Ishikawa (cell line): Measurements from ENCODE around the gene PLA2R1.

Experiments used
- CEBPB ChIP-seq: IDR thresholded peaks from 2 replicates; pipeline ENCODE4 v1.6.1; 2012
- CREB1 ChIP-seq: IDR thresholded peaks from 2 replicates; pipeline ENCODE4 v1.6.1; 2012; ENCODE audit warnings: low read depth
- EGR1 ChIP-seq: IDR thresholded peaks from 2 replicates; pipeline ENCODE4 v1.6.1; 2012
- EP300 ChIP-seq: IDR thresholded peaks from 2 replicates; pipeline ENCODE4 v1.6.1; 2012; ENCODE audit warnings: borderline replicate concordance
- FOXM1 ChIP-seq: IDR thresholded peaks from 2 replicates; pipeline ENCODE4 v1.6.1; 2012; ENCODE audit warnings: low read depth, borderline replicate concordance
- NFIC ChIP-seq: IDR thresholded peaks from 2 replicates; pipeline ENCODE4 v1.6.1; 2012
- RAD21 ChIP-seq: IDR thresholded peaks from 2 replicates; pipeline ENCODE4 v1.6.1; 2012; ENCODE audit warnings: low read depth
- TAF1 ChIP-seq: IDR thresholded peaks from 2 replicates; pipeline ENCODE4 v1.6.1; 2012; ENCODE audit warnings: low read depth, mild to moderate bottlenecking
- TCF12 ChIP-seq: IDR thresholded peaks from 2 replicates; pipeline ENCODE4 v1.6.1; 2012; ENCODE audit warnings: low read depth
- TEAD4 ChIP-seq: IDR thresholded peaks from 2 replicates; pipeline ENCODE4 v1.6.1; 2012
- YY1 ChIP-seq: IDR thresholded peaks from 2 replicates; pipeline ENCODE4 v1.6.1; 2012; ENCODE audit warnings: low read depth
- ZBTB7A ChIP-seq: IDR thresholded peaks from 2 replicates; pipeline ENCODE4 v1.6.1; 2012; ENCODE audit warnings: low read depth
- TF ChIP-seq, protein P1 (sequence below): IDR thresholded peaks from 2 replicates; pipeline ENCODE4 v1.6.1; 2012
- TF ChIP-seq, protein P2 (sequence below): IDR thresholded peaks from 2 replicates; pipeline ENCODE4 v1.6.1; 2012
- TF ChIP-seq, protein P3 (sequence below): IDR thresholded peaks from 2 replicates; pipeline ENCODE4 v1.6.1; 2012; ENCODE audit warnings: low read depth, mild to moderate bottlenecking

Gene PLA2R1

DNA sequence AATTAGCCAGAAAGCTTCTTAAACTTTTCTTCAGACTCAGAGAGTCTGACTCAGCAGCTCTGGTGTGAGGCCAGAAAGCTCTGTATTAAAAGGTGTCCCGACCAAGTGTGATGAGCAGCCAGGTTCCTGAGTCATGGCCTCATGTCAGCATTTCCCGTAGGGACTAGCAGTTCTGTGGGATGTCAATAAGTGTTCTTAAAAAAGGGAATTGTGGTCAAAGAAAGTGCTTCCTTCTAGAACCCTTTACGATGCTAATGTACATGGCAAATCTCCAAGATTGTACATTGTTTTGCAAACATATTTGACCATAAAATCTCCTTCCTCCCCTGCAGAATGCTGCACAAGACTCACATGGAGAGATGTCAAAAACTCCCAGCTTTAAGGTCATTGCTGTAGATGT lies 80.1 kb downstream of the PLA2R1 start:
- no peak for TF ChIP-seq YY1
- TF ChIP-seq NFIC: no peak
- TF ChIP-seq CREB1: no peak
- no peak for TF ChIP-seq CEBPB
- no peak for TF ChIP-seq TEAD4
- TF ChIP-seq, protein P1, sequence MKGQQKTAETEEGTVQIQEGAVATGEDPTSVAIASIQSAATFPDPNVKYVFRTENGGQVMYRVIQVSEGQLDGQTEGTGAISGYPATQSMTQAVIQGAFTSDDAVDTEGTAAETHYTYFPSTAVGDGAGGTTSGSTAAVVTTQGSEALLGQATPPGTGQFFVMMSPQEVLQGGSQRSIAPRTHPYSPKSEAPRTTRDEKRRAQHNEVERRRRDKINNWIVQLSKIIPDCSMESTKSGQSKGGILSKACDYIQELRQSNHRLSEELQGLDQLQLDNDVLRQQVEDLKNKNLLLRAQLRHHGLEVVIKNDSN: no peak
- TF ChIP-seq TCF12: no peak
- TF ChIP-seq RAD21: no peak
- TF ChIP-seq, protein P2, sequence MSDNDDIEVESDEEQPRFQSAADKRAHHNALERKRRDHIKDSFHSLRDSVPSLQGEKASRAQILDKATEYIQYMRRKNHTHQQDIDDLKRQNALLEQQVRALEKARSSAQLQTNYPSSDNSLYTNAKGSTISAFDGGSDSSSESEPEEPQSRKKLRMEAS: no peak
- TF ChIP-seq EGR1: no peak
- TF ChIP-seq FOXM1: no peak
- no peak for TF ChIP-seq EP300
- TF ChIP-seq, protein P3, sequence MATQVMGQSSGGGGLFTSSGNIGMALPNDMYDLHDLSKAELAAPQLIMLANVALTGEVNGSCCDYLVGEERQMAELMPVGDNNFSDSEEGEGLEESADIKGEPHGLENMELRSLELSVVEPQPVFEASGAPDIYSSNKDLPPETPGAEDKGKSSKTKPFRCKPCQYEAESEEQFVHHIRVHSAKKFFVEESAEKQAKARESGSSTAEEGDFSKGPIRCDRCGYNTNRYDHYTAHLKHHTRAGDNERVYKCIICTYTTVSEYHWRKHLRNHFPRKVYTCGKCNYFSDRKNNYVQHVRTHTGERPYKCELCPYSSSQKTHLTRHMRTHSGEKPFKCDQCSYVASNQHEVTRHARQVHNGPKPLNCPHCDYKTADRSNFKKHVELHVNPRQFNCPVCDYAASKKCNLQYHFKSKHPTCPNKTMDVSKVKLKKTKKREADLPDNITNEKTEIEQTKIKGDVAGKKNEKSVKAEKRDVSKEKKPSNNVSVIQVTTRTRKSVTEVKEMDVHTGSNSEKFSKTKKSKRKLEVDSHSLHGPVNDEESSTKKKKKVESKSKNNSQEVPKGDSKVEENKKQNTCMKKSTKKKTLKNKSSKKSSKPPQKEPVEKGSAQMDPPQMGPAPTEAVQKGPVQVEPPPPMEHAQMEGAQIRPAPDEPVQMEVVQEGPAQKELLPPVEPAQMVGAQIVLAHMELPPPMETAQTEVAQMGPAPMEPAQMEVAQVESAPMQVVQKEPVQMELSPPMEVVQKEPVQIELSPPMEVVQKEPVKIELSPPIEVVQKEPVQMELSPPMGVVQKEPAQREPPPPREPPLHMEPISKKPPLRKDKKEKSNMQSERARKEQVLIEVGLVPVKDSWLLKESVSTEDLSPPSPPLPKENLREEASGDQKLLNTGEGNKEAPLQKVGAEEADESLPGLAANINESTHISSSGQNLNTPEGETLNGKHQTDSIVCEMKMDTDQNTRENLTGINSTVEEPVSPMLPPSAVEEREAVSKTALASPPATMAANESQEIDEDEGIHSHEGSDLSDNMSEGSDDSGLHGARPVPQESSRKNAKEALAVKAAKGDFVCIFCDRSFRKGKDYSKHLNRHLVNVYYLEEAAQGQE: no peak
- no peak for TF ChIP-seq ZBTB7A
- TF ChIP-seq TAF1: no peak

DNA sequence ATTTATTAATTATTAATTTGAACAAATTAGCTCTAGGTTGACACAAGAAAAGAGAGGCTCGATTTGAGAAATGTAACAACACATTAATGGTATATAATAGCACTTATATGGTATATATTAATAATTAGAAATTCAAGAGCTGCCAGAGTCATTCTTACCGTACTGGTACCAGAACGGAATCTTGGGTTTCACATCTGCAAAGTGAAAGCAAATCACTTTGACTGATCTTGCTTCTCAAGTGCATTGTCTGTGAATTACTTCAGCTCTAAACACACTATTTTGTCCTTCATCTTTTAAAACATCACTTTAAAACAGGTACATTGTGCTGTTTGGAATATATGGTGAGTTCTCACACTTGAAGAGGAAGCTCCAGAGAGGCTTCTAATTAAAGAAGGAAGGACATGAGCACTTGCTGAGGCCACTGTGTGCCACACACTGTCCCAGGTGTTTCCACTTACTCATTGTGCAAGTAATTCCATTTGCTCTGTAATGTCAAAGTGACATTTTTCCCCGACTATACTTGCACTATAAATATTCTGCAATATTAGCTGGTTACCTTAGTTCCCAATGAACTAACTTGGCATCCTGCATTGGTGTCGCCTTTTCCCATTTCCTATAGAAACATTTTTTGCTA lies 85.8 kb downstream of the PLA2R1 start:
- TF ChIP-seq, protein P3: no peak
- TF ChIP-seq CEBPB (no peak), TCF12 (no peak), NFIC (no peak), TEAD4 (no peak), EGR1 (no peak), ZBTB7A (no peak), CREB1 (no peak), RAD21 (no peak), EP300 (no peak), YY1 (no peak)
- TF ChIP-seq, protein P1: no peak

DNA sequence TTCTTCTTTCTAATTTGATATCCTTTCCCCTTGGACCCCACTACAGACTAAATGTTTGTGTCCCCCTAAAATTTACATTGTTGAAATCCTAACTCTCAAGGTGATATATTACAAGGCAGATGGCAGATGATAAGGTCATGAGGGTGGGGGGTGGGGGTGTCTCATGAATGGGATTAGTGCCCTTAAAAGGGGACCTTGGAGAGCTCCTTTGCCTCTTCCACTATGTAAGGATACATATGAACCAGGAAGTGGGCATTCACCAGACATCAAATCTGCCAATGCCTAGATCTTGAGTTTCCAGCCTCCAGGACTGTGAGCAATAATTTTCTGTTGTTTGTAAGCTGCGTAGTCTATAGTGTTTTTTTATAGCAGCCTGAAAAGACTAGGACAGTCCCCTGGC lies 89.1 kb downstream of the PLA2R1 start:
- TF ChIP-seq, protein P3: peak; percentile 78
- no peak for TF ChIP-seq TEAD4

DNA sequence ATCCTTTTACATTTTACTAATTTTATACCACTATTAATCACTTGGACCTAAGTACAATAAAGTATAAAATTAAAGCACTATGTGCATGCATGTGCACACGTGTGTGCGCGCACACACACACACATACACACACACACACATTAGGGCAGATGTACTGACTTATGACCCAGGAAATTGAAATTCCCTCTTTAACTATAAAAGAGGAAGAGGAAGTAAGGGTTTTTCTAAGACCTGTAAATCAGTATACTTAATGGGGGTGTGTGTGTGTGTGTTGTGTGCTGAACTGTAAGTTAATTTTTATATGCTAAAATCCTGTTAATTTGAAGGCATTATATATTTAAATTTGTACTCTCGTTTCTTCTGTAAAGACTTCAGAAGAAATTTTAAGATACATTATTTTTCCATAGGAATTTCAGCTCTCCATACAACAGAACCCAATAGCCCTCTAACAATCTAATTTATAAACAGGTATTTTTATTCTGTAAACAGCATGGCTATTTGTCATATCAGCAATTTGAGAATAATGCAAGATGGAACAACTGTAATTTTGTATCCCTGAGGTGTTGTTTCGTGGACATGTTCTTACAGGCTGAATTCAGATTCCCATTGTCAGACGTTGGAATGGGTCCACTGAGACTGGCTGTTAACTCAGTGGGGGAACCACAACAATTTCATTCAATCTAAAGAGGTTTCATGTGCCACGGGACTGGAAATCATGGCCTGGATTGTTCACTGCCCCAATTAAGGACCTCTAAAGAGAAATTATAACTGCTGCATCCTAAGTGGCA lies 90.9 kb downstream of the PLA2R1 start:
- TF ChIP-seq CEBPB (no peak), TCF12 (no peak), CREB1 (no peak), ZBTB7A (no peak), YY1 (no peak), EGR1 (no peak), TEAD4 (no peak), RAD21 (no peak), NFIC (no peak), EP300 (no peak), FOXM1 (no peak)
- TF ChIP-seq, protein P1: no peak
- TF ChIP-seq, protein P2: no peak
